NCI-H2196 treated with DMSO at 0.1 percent for 48 hours (cell line): ENCODE measurements around the gene S100A12.

Source experiments
- DNase-seq: peaks from one replicate; lab custom pipeline; 2025; ENCODE audit not compliant: unreplicated experiment; lab: John Stamatoyannopoulos, UW

The S100A12 gene

DNA sequence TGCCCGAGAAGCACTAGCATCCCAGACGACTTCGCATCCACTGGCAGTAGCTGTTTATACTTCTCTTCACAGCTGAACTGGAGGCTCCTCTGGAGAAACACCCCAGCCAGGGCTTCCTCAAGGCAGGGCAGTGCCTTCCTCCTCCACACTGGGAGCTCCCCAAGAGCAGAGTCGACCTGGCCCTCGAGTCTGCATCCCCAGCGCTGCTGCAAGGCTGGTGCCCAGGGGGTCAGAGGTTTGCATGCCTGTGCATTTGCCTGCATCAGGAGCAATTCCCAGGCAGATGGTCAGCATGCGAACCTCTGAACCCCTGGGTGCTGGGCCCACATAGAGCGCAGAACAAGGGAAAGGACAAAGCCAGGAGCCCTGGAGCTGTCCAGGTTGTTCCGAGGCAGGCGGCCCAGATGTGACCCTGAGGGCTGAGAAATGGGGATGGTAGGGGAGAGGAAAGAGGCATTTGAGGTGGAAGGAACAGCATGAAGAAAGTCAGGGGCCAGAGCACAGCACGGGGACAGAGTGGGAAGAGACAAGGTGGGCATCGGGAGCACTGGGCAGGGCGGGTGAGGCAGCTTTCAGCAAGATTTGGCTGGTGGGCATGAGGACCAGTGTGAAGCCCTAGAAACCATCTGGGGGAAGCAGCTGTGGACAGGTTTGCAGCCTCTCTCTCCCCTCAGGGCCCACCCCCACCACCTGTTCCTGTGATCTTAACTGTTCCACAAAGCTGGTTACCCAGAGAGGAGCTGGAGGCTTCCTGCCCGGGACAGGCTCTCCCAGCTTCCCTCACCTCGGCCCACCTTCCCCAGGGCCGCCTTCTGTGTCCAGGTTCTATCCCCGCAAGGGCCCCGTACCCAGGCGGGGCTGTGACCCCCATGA is 21.9 kb upstream of the S100A12 start:
- no peak for DNase-seq

DNA sequence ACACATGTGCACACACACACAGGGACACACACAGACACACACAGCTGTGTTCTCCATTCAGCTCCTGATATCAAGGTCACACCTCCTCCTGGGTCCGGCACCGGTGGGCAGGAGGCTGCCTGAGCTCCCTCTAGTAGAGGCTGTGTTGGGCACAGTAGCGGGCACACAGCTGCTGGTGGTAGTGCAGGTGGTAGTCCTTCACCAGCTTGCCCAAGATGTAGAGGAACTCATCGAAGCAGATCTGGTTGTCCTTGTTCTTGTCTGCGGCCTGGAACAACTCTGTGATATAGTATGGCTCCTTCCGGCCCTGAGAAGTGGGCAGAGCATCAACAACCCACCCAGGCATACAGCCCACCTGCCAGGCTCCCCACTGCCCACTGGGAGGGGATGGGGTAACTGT is 21.0 kb upstream of the S100A12 start:
- no peak for DNase-seq

DNA sequence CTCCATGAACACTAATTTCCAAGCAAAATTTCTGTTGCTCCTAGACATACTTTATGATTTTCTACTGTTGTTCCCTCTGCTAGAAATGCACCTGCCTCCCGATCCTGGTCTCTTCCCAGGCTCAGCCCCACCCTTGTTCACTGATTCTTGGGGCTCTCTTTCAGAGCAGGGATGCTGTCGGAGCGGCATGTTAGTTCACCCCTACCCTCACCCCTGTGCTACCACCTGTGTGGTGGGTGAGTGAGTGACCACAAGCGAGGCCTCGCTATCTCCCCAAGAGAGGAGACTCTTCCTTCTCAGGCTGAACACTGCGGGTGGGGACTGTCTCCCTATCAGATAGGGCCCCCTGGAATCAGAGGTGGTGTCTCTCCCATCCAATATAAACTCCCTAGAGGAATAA is 20.4 kb upstream of the S100A12 start:
- no peak for DNase-seq

GRCh38 chr1:153395136-153395685 is 19.8 kb upstream of the S100A12 start:
- DNase-seq: no peak

DNA sequence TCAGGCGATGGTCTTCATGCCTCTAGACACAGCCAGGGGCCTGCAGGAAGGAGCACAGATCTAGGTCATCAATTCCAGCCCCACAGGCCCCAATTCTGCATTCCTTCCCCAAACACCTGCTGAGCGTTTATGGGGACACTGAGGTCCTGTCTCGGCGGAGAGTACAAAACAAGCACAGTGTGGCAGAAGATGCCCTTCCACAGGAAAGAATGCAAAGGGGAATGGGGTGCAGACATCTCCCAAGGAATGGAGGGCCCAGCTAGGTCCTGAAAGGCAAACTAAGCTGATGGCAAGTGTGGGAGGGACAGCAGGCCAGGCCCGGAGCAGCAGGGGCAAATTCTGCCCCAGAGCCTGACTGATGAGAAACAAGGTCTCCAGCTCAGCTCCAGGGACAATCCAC is 19.0 kb upstream of the S100A12 start:
- no peak for DNase-seq

DNA sequence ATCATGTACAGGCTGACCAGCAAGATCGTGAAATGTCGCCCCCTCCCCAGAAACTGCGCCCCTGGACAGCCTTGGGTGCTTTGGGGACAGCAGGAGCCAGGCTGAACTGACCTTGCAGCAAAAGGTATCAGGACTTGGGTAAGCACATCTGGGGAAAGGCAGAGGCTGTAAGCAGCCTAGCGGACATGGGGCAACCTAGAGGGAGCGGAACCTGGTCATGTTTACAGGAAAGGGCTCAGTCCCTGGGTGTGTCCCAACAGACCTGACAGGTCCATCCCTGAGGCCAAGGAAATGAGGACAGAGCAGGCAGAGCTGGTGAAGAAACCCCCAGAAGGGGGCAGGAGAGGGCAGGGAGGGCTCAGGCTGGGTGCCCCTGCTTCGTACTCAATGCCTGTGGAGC is 18.5 kb upstream of the S100A12 start:
- DNase-seq: no peak

- DNase-seq: no peak
Observed at GRCh38 chr1:153392822-153393221, 17.4 kb upstream of the S100A12 start.

DNA sequence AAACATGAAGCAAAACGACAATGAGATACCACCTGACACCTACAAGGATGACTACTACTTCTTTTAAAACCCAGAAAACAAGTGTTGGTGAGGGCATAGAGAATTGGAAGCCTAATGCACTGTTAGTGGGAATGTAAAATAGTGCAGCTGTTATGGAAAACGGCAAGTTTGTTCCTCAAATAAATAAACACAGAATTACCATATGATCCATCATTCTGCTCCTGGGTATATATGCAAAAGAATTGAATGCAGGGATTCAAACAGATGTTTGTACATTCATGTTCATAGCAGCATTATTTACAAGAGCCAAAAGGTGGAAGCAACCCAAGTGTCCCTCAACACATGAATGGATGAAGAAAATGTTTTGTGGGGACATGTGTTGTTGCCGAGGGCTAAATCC is 16.8 kb upstream of the S100A12 start:
- no peak for DNase-seq

GRCh38 chr1:153390938-153391710 is 15.7 kb upstream of the S100A12 start, which contains the start of gene S100A8:
Gene S100A8 (minus strand): TSS chr1:153391073. CDS start chr1:153390535, 538 bp downstream.
- DNase-seq: peak; percentile 14

GRCh38 chr1:153389973-153390879 is 14.8 kb upstream of the S100A12 start:
- no peak for DNase-seq

GRCh38 chr1:153389401-153389800 is 14.0 kb upstream of the S100A12 start:
- no peak for DNase-seq

DNA sequence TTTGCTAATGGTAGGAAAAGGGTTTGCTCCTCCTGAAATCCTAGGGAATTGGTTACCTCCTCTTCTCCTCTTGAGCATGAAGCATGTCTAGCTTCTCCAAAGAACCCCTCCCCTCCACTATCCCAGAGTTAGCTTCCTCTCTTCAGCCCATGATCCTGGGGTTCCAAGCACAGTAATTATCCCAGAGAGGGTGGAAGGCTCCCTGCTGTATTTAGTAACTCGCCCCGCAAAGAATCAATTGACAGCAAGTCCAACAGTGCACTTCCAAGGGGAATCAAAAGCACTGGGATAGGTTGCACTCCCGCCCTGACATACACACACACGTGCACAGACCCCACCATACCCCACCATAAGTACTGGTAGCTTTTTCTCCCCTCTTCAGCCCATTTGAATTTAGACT is 12.4 kb upstream of the S100A12 start:
- DNase-seq: no peak

DNA sequence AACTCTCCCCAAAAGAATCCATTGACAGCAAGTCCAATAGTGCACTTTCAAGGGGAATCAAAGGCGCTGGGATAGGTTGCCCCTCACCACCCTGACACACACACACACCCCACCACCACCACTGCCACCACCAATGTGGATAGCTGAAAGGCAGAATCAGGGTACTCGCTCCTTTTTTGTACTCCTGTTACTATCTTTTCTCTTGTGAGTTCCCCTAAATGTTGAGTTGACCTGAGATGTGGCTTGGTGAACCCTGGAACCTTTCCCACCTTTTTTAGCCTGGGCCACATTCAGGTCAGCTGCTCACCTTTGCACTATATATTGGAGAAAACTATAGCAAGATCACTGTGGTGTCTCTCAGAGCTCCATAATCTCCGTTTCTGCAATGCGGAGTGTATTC is 11.6 kb upstream of the S100A12 start:
- no peak for DNase-seq

DNA sequence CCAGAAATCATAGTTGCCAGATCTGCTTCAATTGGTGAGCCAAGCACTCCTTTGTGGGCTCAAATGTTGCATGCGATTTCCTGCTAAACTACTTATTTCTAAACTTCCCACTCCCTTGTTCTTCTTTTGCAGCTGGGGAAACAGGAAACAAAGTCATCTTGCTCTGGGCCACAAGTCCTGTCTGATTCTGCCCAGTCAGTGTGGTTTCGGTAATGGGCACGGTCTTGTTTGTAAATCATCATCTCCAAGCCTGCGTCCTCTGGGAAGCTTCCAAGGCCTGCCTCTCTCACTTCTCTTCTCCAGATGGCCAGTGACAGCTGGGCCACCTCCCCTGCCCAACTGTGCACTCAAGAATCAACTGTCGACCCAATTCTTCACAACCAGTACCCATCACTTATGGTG is 11.1 kb upstream of the S100A12 start:
- no peak for DNase-seq

GRCh38 chr1:153384958-153385580 is 9.6 kb upstream of the S100A12 start:
- DNase-seq: no peak

- DNase-seq: no peak
Observed at GRCh38 chr1:153380711-153381110, 5.3 kb upstream of the S100A12 start.

GRCh38 chr1:153379591-153379990 is 4.2 kb upstream of the S100A12 start:
- no peak for DNase-seq

- DNase-seq: no peak
Observed at GRCh38 chr1:153374071-153374470, 1.4 kb downstream of the S100A12 start.

GRCh38 chr1:153372571-153372970 is 2.9 kb downstream of the S100A12 start:
- no peak for DNase-seq

DNA sequence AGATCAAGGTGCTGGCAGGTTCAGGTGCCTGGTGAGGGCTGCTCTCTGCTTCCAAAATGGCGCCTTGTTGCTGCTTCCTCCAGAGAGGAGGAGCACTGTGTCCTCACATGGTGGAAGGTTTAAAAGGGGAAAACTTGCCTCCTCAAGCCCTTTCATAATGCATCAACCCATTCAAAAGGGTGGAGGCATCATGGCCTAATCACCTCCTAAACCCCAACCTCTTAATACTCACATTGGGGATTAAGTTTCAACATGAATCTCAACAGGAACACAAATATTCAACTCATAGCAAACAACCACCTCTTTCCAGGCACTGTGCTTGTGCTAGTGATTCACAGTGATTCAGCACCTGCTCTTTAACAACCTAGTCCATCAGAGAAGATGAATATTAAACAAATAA is 4.2 kb downstream of the S100A12 start:
- no peak for DNase-seq
